Measurements from ENCODE around the gene ENPP6.

DNA sequence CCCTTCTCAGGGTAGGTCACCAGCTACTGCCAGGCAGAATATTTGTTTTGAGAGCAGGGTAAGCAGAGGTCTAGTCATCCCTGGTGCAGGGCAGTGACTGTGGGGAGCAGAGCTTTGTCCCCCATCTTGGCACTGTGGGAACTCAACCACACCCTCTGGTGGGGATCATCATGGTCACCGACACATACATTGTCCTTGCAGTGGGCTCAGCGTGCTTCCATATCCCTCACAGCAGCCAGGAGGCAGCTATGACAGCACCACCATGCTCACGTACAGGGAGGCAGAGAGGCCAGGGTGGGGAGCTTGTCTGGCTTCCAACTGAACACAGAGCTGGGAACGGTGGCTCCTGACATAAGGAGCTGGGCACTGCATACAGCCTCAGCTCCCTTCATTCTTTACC is 102.3 kb downstream of the ENPP6 start:
- TF ChIP-seq, protein P1, sequence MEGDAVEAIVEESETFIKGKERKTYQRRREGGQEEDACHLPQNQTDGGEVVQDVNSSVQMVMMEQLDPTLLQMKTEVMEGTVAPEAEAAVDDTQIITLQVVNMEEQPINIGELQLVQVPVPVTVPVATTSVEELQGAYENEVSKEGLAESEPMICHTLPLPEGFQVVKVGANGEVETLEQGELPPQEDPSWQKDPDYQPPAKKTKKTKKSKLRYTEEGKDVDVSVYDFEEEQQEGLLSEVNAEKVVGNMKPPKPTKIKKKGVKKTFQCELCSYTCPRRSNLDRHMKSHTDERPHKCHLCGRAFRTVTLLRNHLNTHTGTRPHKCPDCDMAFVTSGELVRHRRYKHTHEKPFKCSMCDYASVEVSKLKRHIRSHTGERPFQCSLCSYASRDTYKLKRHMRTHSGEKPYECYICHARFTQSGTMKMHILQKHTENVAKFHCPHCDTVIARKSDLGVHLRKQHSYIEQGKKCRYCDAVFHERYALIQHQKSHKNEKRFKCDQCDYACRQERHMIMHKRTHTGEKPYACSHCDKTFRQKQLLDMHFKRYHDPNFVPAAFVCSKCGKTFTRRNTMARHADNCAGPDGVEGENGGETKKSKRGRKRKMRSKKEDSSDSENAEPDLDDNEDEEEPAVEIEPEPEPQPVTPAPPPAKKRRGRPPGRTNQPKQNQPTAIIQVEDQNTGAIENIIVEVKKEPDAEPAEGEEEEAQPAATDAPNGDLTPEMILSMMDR (IDR thresholded peaks at IDR 0.05) = no peak
- TF ChIP-seq POLR2AphosphoS5 (IDR thresholded peaks at IDR 0.05) (no peak), POLR2A (IDR thresholded peaks at IDR 0.05) (no peak)

Data from upper lobe of left lung (tissue), 4 donors.